GM12892 (cell line): Measurements from ENCODE around the gene WSCD2.

ENCODE experiments used
- DNase-seq: peaks from one replicate; pipeline ENCODE4 v3.0.0; 2011; ENCODE audit not compliant: insufficient read length
- FAIRE-seq: peaks from 2 replicates; lab custom pipeline; 2011; peaks lifted over from hg19 to GRCh38; lab: Jason Lieb, UNC
- POLR2A ChIP-seq: IDR thresholded peaks from 2 replicates; pipeline ENCODE4 v1.6.1; 2011; ENCODE audit warnings: low read depth, low read length, control low read depth
- POLR2AphosphoS5 ChIP-seq: IDR thresholded peaks from 2 replicates; pipeline ENCODE4 v1.6.1; 2011; ENCODE audit warnings: low read depth, low read length, control low read depth
- TAF1 ChIP-seq: IDR thresholded peaks from 2 replicates; pipeline ENCODE4 v1.6.1; 2011; ENCODE audit warnings: low read depth, mild to moderate bottlenecking, control low read depth, low read length, borderline replicate concordance

Gene WSCD2

DNA sequence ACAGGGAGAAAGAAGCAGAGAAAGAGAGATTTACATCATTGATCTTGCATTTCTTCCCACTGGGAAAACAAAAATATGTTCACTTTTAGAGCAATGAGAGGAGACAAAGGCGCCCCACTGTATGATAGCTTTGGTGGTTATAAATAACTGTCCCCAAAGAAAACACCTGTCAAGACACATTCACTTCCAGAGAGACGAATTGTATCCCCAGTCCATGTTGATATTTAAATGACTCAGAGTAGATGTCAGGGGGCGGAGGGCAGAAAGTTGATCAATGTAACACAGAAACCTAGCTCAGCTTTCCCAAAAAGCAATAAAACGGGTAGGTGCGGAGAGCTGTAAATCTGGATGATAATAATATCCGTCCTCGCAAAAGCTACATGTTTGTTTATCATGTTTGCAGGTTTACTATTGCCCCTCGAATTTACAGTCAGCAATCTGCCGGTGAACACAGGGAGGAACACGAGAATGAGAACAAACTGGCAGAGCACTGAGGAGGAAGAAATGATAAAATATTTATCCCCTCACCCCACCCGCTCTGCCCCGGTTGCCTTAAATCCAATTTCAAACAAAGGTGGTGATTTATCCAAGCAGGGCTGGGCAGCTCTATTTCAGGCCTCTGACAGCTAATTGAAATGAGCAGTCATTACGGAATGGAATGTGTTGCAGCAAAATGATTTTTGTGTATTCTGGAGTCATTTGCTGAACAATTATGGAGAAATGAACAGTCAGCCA lies 125.6 kb downstream of the WSCD2 start:
- no peak for DNase-seq
- no peak for TF ChIP-seq POLR2AphosphoS5
- TF ChIP-seq TAF1 = no peak
- TF ChIP-seq POLR2A = no peak
- FAIRE-seq = no peak

DNA sequence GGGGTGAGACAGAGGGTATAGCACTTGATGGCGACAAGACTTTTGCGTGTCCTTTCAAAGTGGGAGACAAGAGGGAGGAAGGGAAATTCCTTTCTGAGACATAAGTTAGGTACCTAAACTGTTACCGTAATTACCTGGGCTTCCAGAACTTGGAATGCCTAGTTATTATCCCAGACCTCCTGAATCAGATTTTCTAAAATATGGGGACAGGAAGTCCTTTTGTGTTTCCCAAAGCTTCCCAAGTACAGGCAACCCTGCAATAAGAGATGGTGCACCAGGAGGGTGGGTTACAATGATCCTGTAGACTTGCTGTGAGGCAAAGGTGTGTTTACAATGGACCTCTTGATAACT lies 126.1 kb downstream of the WSCD2 start:
- no peak for DNase-seq
- FAIRE-seq = no peak
- TF ChIP-seq POLR2AphosphoS5 (no peak), POLR2A (no peak), TAF1 (no peak)

DNA sequence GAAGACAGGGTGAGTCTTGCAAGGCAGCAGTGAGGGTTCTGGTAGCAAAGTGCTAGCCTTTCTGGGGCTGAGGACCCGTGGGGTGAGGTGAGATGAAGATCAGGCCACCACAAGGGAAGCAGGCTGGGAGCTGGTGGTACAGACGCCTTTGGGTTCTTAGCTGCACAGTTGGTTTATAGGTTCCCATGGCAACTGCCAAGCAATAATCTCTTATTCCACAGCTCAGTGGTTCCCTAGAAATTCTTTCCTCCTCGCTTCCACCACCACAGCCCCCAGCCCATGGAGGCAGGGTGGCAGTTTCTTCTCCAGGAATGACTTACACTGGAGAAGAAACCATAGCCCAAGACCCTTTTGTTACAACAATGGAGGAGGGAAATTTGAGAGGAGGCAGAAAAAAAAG lies 127.9 kb downstream of the WSCD2 start:
- FAIRE-seq (no peak), DNase-seq (no peak)
- TF ChIP-seq POLR2A (no peak), POLR2AphosphoS5 (no peak), TAF1 (no peak)

DNA sequence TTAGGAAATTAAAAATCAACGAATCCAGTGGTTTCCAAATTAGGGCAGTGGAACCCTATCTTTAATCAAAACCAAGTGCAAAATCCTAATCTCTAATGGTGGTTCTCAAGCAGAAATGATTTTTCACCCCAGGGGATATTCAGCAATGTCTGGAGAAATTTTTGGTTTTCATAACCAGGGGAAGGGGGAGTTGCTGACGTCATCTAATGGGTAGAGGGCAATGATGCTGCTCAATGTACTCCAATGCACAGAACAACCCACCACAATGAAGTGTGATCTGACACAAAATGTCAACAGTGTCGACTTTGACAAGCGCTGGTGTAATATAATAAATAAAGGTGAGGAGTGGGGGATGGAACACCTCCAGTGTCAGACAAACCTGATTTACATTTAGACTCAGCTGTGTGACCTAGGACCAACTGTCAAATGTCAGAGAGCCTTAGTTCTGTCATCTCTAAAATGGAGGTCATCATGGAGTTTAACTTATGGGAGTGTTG lies 128.6 kb downstream of the WSCD2 start:
- DNase-seq (no peak), FAIRE-seq (no peak)
- TF ChIP-seq POLR2A (no peak), TAF1 (no peak), POLR2AphosphoS5 (no peak)

DNA sequence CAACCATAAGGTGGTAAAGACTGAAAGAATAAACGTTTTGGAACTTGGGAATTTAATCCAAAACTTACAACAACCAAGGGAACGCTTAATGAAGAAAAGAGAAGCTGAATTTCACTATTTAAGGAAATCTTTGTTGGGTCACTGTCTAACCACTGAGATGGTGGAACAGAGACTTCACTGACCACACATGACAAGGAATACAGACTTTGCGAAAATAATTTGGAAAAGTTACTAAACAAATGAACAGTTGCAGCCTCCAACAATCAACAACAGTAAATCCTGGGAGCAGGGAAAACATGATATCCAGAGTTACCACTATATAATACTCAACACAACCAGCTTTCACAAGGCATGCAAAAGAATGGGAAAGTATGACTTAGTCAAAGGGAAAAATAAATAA lies 131.0 kb downstream of the WSCD2 start:
- no peak for DNase-seq
- no peak for FAIRE-seq
- TF ChIP-seq POLR2A (no peak), TAF1 (no peak), POLR2AphosphoS5 (no peak)

DNA sequence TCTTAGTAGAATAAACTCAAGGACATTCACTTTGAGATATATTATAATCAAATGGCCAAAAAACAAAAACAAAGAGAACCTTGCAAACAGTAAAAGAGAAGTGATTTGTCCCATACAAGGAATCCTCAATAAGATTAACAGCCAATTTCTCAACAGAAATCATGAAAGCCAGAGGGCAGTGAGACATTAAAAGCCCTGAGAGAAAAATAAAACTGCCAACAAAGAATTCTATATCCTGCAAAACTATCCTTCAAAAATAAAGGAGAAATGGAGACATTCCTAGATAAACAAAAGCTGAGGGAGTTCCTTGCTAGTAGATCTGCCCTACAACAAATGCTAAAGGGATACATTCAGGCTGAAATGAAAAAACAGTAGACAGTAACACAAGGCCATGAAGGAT lies 131.9 kb downstream of the WSCD2 start:
- TF ChIP-seq POLR2A (no peak), TAF1 (no peak), POLR2AphosphoS5 (no peak)
- DNase-seq (no peak), FAIRE-seq (no peak)

DNA sequence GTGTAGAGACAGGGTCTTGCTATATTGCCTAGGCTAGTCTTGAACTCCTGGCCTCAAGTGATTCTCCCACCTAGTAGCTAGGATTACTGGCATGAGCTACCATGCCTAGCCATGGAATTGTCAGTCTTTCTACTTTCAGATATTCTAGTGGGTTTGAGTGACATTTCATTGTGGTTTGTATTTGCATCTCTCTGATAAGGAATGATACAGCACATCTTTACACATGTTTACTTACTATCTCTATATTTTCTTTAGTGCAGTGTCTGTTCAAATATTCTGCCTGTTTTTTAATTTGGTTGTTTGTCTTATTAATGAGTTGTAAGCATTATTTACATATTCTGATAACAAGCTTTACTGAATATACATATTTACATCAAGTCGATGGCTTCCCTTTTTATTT lies 136.4 kb downstream of the WSCD2 start:
- no peak for TF ChIP-seq POLR2A
- TF ChIP-seq TAF1 = no peak
- TF ChIP-seq POLR2AphosphoS5 = no peak
- DNase-seq (no peak), FAIRE-seq (no peak)

DNA sequence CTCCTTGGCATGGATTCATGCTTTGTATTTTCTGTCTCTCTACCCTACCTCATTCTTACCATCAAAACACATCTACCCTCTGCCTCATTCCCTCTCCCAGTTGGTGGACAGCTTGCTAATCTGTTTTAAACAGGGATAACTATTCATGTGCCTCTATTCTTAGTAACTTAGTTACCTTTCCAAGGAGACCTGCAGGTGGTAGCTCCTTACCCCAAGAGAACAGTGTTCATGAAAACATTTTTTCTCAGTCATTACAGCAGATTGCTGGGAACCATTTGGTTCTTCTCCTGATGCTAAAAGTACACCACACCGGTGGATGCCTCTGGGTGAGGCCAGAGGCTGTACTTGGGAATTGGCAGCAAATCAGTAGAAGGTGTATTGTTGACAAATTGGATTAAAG lies 137.0 kb downstream of the WSCD2 start:
- no peak for DNase-seq
- no peak for FAIRE-seq
- TF ChIP-seq POLR2AphosphoS5 (no peak), TAF1 (no peak), POLR2A (no peak)

DNA sequence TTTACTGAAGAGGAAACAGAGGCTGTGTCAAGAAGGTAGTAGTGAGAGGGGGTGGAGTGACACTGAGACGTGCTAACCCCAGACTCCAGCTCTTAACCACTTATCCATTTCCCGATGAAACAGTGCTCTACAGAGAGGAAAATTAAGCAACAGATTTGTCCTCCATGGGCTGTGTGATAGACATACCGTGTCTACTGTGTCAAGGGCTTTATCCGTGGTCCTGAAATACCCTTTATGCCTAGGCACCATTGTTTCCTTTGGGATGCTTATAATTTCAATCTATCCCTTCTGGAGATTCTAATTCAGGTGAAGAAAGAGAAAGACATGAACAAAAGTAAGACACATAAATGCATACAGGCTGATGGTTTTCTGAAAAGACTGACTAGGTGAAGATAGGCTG lies 138.4 kb downstream of the WSCD2 start:
- DNase-seq = no peak
- no peak for FAIRE-seq
- TF ChIP-seq POLR2A (no peak), TAF1 (no peak), POLR2AphosphoS5 (no peak)

DNA sequence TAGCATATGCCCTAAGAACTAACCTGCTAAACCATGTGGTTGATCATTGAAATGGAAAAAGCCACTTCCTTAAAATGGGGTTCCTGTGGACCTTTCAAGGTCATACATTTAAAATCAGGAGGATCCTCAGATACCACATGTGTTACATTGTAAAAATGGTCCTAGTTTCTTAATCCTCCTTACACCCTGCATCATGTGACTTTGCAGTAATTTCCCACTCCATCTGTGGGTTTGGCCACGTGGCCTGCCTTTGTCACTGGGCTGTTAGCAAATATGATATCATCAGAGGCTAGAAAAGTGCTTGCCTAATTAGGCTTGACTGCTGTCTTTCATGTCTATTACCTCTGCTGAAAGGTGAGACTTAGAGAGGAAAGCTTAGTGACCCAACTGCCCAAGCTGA lies 139.3 kb downstream of the WSCD2 start:
- no peak for DNase-seq
- no peak for FAIRE-seq
- TF ChIP-seq POLR2A (no peak), TAF1 (no peak), POLR2AphosphoS5 (no peak)

DNA sequence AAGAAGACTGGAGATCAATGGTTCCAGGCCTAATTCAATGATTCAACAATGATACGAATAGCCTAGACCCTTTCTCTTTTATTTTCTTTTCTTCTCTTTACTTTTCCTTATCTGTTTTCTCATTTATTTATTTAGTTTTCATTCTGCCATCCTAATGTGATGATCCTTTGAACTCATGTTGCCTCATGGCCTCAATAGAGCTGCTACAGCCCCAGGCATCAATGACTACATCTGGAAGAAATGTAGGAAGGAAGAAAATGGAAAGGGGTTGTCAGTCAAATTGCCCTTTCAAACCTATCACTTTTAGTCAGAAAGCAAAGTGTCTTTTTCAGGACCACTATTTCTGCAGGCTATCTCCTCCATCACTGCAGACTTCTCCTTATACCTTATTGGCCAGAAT lies 140.1 kb downstream of the WSCD2 start:
- DNase-seq = no peak
- no peak for FAIRE-seq
- no peak for TF ChIP-seq TAF1
- no peak for TF ChIP-seq POLR2AphosphoS5
- no peak for TF ChIP-seq POLR2A

DNA sequence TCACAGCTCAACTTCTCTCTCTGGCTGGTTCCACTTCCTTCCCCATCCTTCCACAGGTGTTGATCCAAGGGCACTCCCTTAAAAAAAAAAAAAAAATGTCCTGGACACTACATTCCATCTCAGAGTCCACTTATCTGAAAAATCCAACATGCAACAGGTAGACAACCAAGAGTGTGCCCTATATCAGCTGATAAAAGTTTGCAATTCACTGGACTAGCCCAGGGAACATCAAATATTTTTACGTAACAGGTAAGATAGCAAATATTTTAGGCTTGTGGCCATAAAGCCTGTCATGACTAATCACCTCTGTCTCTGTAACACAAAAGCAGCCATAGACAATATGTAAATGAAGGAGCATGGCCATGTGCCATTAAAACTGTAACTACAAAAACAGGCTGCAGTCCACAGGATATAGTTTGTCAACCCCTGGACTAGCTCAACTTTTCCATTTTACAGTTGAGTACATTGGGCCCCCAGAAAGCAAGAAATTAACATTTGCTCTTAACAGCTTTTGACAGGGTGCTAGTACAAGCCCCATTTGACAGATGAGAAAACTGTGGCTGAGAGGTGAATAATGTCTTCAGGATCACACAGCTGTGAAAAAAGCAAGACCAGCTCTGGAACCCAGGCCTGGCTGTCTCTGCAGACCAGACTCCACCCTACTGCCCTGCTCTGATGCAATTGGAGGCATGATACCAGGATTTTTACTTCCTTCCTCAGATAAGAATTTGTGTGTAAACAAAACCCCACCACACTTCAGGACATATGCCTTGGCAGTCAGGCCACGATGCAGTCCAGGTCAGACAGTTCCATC lies 141.2 kb downstream of the WSCD2 start:
- TF ChIP-seq POLR2A (no peak), POLR2AphosphoS5 (no peak), TAF1 (no peak)
- DNase-seq = no peak
- no peak for FAIRE-seq

DNA sequence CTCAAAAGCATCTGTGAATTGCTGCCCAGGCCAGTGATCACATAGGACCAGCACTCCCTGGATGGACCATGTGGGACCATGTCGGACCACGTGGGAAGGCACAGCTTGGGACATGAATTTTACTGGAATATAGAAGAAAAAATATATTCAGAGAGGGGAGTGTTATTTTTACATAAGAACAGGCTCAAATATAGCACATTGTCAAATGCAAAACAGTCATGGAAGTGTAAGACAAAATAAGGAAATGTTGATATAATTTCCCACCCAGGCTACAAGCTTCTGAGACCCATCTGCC lies 141.7 kb downstream of the WSCD2 start:
- no peak for FAIRE-seq
- TF ChIP-seq POLR2AphosphoS5 = no peak
- TF ChIP-seq TAF1 = no peak
- no peak for TF ChIP-seq POLR2A
- no peak for DNase-seq
